Amygdala (tissue), 56 donors: Measurements from ENCODE around the gene ARMH3.

Source experiments
- DNase-seq, 56 donors: peaks; one replicate each; lab custom pipeline; 2025; lab: John Stamatoyannopoulos, UW

ARMH3 gene

GRCh38 chr10:101818119-101818871 is 237.7 kb downstream of the ARMH3 start, which contains the start of gene OGA:
Gene OGA (minus strand): TSS chr10:101818444. CDS start chr10:101818022, 422 bp downstream.
- peak; percentile 83 to 100 (median 96) for DNase-seq

GRCh38 chr10:101817337-101818118 is 238.4 kb downstream of the ARMH3 start:
- peak in 33 of 56 donors; percentile 12 to 70 (median 53) for DNase-seq

- DNase-seq, result no peak
Observed at GRCh38 chr10:101816913-101817336, 239.0 kb downstream of the ARMH3 start.

- DNase-seq, result no peak
Observed at GRCh38 chr10:101816376-101816775, 239.6 kb downstream of the ARMH3 start.

- no peak for DNase-seq
Observed at GRCh38 chr10:101814466-101815071, 241.4 kb downstream of the ARMH3 start.

- DNase-seq, result no peak
Observed at GRCh38 chr10:101812606-101813005, 243.4 kb downstream of the ARMH3 start.

- DNase-seq, result peak in 2 of 56 donors; percentile 15 to 20
Observed at GRCh38 chr10:101807158-101807557, 248.8 kb downstream of the ARMH3 start.

GRCh38 chr10:101803511-101803910 is 252.5 kb downstream of the ARMH3 start:
- DNase-seq, result no peak

- DNase-seq, result no peak
Observed at GRCh38 chr10:101797403-101798059, 258.4 kb downstream of the ARMH3 start.
